Measurements from ENCODE around the gene SNX19.

GRCh38 chr11:130847517-130847916 is 68.8 kb downstream of the SNX19 start:
- TF ChIP-seq EP300 (IDR thresholded peaks at IDR 0.05) (no peak), CTCF (IDR thresholded peaks at IDR 0.05) (no peak), POLR2A (IDR thresholded peaks at IDR 0.05) (no peak)
